ENCODE results near the gene CTNND2.
"Not testable (repeated sequence)": the region's sequence is repeated elsewhere in the genome, so short reads cannot be mapped to it uniquely, and the experiment has no call there.

CTNND2 gene

GRCh38 chr5:11857391-11857790 is 46.9 kb downstream of the CTNND2 start:
- no peak for FAIRE-seq

GRCh38 chr5:11854936-11855335 is 49.3 kb downstream of the CTNND2 start:
- no peak for FAIRE-seq

GRCh38 chr5:11853796-11854195 is 50.5 kb downstream of the CTNND2 start:
- no peak for FAIRE-seq

GRCh38 chr5:11853140-11853539 is 51.1 kb downstream of the CTNND2 start:
- no peak for FAIRE-seq

- FAIRE-seq, result no peak
These were observed 51.5 kb downstream of the CTNND2 start for GRCh38 chr5:11852717-11853087.

- no peak for FAIRE-seq
These were observed 52.1 kb downstream of the CTNND2 start for GRCh38 chr5:11851965-11852716.

- FAIRE-seq, result no peak
These were observed 52.8 kb downstream of the CTNND2 start for GRCh38 chr5:11851416-11851815.

- not testable (repeated sequence) for FAIRE-seq
These were observed 75.7 kb downstream of the CTNND2 start for GRCh38 chr5:11828566-11828965.

GRCh38 chr5:11822598-11822997 is 81.6 kb downstream of the CTNND2 start:
- FAIRE-seq, result no peak

- FAIRE-seq, result no peak
These were observed 88.3 kb downstream of the CTNND2 start for GRCh38 chr5:11815916-11816315.

GRCh38 chr5:11815481-11815880 is 88.8 kb downstream of the CTNND2 start:
- no peak for FAIRE-seq

- FAIRE-seq, result no peak
These were observed 89.9 kb downstream of the CTNND2 start for GRCh38 chr5:11814373-11814772.

GRCh38 chr5:11809407-11809806 is 94.8 kb downstream of the CTNND2 start:
- no peak for FAIRE-seq

- FAIRE-seq, result no peak
These were observed 100.8 kb downstream of the CTNND2 start for GRCh38 chr5:11803436-11803835.

- no peak for FAIRE-seq
These were observed 103.2 kb downstream of the CTNND2 start for GRCh38 chr5:11801061-11801460.

- no peak for FAIRE-seq
These were observed 107.1 kb downstream of the CTNND2 start for GRCh38 chr5:11797132-11797531.

GRCh38 chr5:11793396-11793795 is 110.8 kb downstream of the CTNND2 start:
- no peak for FAIRE-seq

- no peak for FAIRE-seq
These were observed 111.6 kb downstream of the CTNND2 start for GRCh38 chr5:11792621-11793020.

- FAIRE-seq, result no peak
These were observed 112.5 kb downstream of the CTNND2 start for GRCh38 chr5:11791792-11792191.

- no peak for FAIRE-seq
These were observed 114.0 kb downstream of the CTNND2 start for GRCh38 chr5:11790201-11790600.

- FAIRE-seq, result no peak
These were observed 118.4 kb downstream of the CTNND2 start for GRCh38 chr5:11785771-11786352.

- FAIRE-seq, result no peak
These were observed 123.5 kb downstream of the CTNND2 start for GRCh38 chr5:11780641-11781345.

GRCh38 chr5:11777096-11777495 is 127.2 kb downstream of the CTNND2 start:
- FAIRE-seq, result no peak

GRCh38 chr5:11770310-11770709 is 133.9 kb downstream of the CTNND2 start:
- no peak for FAIRE-seq

Measured in endometrium (tissue), 2 donors.